ENCODE measurements around the gene DMXL1. TPM values are rescaled to one million over a fixed set of nuclear protein-coding genes. Genes with fewer than 3 reads are reported as not detected.

Gene DMXL1
- total and polyA plus RNA-seq, 7 donors: 6.7 to 106 (median 50.8) TPM

DNA sequence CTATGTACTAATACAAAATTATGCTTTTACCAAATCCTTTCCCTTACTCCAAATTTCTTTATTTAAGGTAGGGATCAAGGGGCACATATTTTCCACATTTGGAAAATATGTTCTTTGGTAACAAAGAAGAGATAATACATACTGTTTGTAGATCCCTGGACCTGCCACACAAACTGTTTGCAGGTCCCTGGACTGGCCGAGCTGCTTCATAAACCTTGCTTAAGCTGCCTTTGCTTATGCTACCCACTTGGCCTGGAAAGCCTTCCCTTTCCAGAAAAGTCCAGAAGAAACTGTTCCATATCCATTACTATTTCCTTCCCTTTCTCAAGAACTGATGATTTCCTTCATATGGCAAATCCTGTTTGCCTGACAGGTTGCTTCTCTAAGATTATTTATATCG, 22.6 kb upstream of the DMXL1 start:
- intact Hi-C loops (cut with DNase I): no loop called here
- WGBS, 2 donors: 90 to 92% methylated on average over 2 of the region's 2 CpGs
- no peak overlapping the region for H3K27ac ChIP-seq

DNA sequence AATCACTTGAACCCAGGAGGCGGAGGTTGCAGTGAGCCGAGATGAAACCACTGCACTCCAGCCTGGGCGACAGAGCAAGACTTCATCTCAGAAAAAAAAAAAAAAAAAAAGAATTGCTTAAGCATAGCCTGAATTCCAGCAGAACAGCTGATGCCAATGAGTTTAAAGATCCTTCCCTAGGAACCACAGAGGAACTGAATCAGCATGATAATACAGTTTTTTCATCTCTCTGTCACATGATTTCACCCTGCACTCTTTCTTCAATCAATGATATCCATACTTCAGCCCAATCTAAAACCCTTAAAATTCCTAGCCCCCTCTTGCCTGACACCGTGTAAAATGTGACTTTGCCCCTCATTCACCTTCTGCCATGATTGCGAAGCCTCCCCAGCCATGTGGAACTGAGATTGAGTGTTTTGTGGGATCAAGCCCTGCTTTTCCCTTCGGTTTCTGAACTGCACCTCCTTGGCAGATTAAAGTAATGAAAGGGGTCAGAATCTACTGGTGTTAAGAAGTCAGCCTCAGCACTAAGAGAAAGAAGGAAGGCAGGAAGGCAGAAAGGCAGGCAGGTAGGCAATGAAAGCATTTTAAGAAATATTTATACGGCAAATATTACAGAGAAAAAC, 20.9 kb upstream of the DMXL1 start:
- no peaks in the 10 kb centered on the region for H3K27me3 ChIP-seq
- H3K27ac ChIP-seq: no peak overlapping the region
- H3K9me3 ChIP-seq: no peaks in the 10 kb centered on the region
- WGBS, 2 donors: 82 to 88% methylated on average over 7 of the region's 7 CpGs
- no peaks in the 10 kb centered on the region for H3K4me1 ChIP-seq
- DNase-seq: no peak
- TF ChIP-seq POLR2AphosphoS5 (IDR thresholded peaks at IDR 0.05) (no peak), EP300 (IDR thresholded peaks at IDR 0.05) (no peak), POLR2A (IDR thresholded peaks at IDR 0.05) (no peak)
- TF ChIP-seq, protein P1, sequence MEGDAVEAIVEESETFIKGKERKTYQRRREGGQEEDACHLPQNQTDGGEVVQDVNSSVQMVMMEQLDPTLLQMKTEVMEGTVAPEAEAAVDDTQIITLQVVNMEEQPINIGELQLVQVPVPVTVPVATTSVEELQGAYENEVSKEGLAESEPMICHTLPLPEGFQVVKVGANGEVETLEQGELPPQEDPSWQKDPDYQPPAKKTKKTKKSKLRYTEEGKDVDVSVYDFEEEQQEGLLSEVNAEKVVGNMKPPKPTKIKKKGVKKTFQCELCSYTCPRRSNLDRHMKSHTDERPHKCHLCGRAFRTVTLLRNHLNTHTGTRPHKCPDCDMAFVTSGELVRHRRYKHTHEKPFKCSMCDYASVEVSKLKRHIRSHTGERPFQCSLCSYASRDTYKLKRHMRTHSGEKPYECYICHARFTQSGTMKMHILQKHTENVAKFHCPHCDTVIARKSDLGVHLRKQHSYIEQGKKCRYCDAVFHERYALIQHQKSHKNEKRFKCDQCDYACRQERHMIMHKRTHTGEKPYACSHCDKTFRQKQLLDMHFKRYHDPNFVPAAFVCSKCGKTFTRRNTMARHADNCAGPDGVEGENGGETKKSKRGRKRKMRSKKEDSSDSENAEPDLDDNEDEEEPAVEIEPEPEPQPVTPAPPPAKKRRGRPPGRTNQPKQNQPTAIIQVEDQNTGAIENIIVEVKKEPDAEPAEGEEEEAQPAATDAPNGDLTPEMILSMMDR (IDR thresholded peaks at IDR 0.05): no peak
- intact Hi-C loops (cut with DNase I): no loop called here
- no peak overlapping the region for H3K4me3 ChIP-seq
- H3K36me3 ChIP-seq: no peaks in the 10 kb centered on the region

More for the DNA sequence above, 22.6 kb upstream of the DMXL1 start:
- H3K36me3 ChIP-seq: no peaks in the 10 kb centered on the region
- no peak overlapping the region for H3K4me3 ChIP-seq
- no peak for DNase-seq
- H3K4me1 ChIP-seq: no peaks in the 10 kb centered on the region
- no peak for TF ChIP-seq POLR2AphosphoS5 (IDR thresholded peaks at IDR 0.05)
- no peak for TF ChIP-seq POLR2A (IDR thresholded peaks at IDR 0.05)
- TF ChIP-seq, protein P1 (IDR thresholded peaks at IDR 0.05): no peak
- TF ChIP-seq EP300 (IDR thresholded peaks at IDR 0.05): no peak
- H3K9me3 ChIP-seq: no peaks in the 10 kb centered on the region
- H3K27me3 ChIP-seq: no peaks in the 10 kb centered on the region

GRCh38 chr5:119054101-119054500, 16.8 kb upstream of the DMXL1 start:
- Histone ChIP-seq H3K4me3 (no peak overlapping the region), H3K27ac (no peak overlapping the region), H3K4me1 (no peaks in the 10 kb centered on the region), H3K27me3 (no peaks in the 10 kb centered on the region), H3K9me3 (no peaks in the 10 kb centered on the region), H3K36me3 (no peaks in the 10 kb centered on the region)
- 55 to 85% methylated on average over 2 of the region's 2 CpGs for WGBS, 2 donors
- no peak for DNase-seq
- intact Hi-C loops (cut with DNase I): no loop called here
- TF ChIP-seq, protein P1 (IDR thresholded peaks at IDR 0.05): no peak
- no peak for TF ChIP-seq POLR2A (IDR thresholded peaks at IDR 0.05)
- TF ChIP-seq POLR2AphosphoS5 (IDR thresholded peaks at IDR 0.05): no peak
- no peak for TF ChIP-seq EP300 (IDR thresholded peaks at IDR 0.05)

DNA sequence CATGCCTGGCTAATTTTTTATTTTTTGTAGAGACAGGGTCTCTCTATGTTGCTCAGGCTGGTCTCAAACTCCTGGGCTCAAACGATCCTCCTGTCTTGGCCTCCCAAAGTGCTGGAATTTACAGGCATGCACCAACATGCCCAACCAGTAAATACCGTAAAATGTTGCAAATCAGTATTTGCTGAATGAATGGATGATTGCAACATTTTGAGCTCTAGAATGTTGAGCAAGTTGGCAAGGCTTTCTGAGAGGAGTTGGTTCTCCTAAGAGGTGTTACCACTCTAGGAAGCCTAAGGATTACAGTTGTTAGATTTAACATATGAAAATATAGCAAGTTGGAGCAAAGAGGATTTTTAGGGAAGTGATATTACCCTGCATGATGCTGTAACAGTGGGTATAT, 15.6 kb upstream of the DMXL1 start:
- intact Hi-C loops (cut with DNase I): no loop called here
- H3K9me3 ChIP-seq: no peaks in the 10 kb centered on the region
- H3K27ac ChIP-seq: no peak overlapping the region
- TF ChIP-seq EP300 (IDR thresholded peaks at IDR 0.05) (no peak), POLR2A (IDR thresholded peaks at IDR 0.05) (no peak), POLR2AphosphoS5 (IDR thresholded peaks at IDR 0.05) (no peak)
- TF ChIP-seq, protein P1 (IDR thresholded peaks at IDR 0.05): no peak
- WGBS, 2 donors: 95% methylated on average over 2 of the region's 2 CpGs
- DNase-seq: no peak
- H3K36me3 ChIP-seq: no peaks in the 10 kb centered on the region
- H3K4me3 ChIP-seq: no peak overlapping the region
- no peaks in the 10 kb centered on the region for H3K4me1 ChIP-seq
- H3K27me3 ChIP-seq: no peaks in the 10 kb centered on the region

DNA sequence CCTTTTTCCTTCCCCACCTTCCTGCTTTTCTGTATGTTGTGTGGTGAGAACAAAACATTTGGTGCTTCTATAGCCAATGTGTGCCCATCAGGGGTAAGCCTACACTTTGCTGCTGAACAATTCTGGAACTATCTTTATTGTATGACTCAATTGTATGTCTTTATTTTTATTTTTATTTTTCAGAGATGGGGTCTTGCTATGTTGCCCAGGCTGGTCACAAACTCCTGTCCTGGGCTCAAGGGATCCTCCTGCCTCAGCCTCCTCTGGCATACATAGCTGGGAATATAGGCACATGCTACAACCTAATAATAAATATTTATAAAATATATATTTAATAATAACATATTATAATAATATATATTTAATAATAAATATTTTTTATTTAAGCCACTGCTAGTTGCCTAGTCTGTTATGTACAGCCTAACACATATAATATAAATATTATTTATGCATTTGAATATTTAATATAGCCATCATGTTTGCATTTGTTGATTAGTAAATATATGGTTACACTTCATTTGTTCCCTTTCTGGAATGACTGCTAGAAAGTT, 11.8 kb upstream of the DMXL1 start:
- no peak for DNase-seq
- no peaks in the 10 kb centered on the region for H3K27me3 ChIP-seq
- H3K4me3 ChIP-seq: no peak overlapping the region
- H3K36me3 ChIP-seq: no peaks in the 10 kb centered on the region
- no peaks in the 10 kb centered on the region for H3K4me1 ChIP-seq
- no peaks in the 10 kb centered on the region for H3K9me3 ChIP-seq
- no peak overlapping the region for H3K27ac ChIP-seq
- intact Hi-C loops (cut with DNase I): no loop called here
- TF ChIP-seq POLR2AphosphoS5 (IDR thresholded peaks at IDR 0.05) (no peak), POLR2A (IDR thresholded peaks at IDR 0.05) (no peak), EP300 (IDR thresholded peaks at IDR 0.05) (no peak)
- TF ChIP-seq, protein P1 (IDR thresholded peaks at IDR 0.05): no peak
